MCF 10A (cell line): ENCODE measurements around the gene ZNF467. TPM values are rescaled to one million over a fixed set of nuclear protein-coding genes. Genes with fewer than 3 reads are reported as not detected.

Experiments
- BruUV-seq: library from RNA; stranded (reverse); fragments of 400-500 nt; replicated peaks from 2 replicates; lab custom pipeline; 2021; lab: Mats Ljungman, UMichigan
- CTCF ChIA-PET: fragments of 300-600 bp; sonication (Branson Sonifier 250); formaldehyde crosslinking; extraction: SDS; loops from one replicate; lab custom pipeline; 2021; ENCODE audit warnings: antibody characterized with exemption, inconsistent platforms; lab: Yijun Ruan, JAX
- POLR2A ChIA-PET: fragments of 300-600, 350-650 bp; sonication (Branson Sonifier 250); formaldehyde crosslinking; extraction: SDS; loops from one replicate; lab custom pipeline; 2020; ENCODE audit warnings: antibody characterized with exemption, inconsistent platforms; lab: Yijun Ruan, JAX
- DNase-seq: peaks from one replicate; pipeline ENCODE4 v3.0.0-alpha.2; 2018; ENCODE audit not compliant: unreplicated experiment
- H3K27ac Mint-ChIP-seq: one replicate; pipeline ENCODE4 v1.8.0; 2022; ENCODE audit warnings: mild to moderate bottlenecking, low read depth, mixed read lengths; ENCODE audit not compliant: unreplicated experiment
- H3K27me3 Mint-ChIP-seq: one replicate; pipeline ENCODE4 v1.8.0; 2022; ENCODE audit warnings: mixed read lengths; ENCODE audit not compliant: insufficient read depth, unreplicated experiment
- H3K36me3 Mint-ChIP-seq: one replicate; pipeline ENCODE4 v1.8.0; 2022; ENCODE audit warnings: mild to moderate bottlenecking, moderate library complexity, mixed read lengths; ENCODE audit not compliant: insufficient read depth, unreplicated experiment
- H3K4me1 Mint-ChIP-seq: one replicate; pipeline ENCODE4 v1.8.0; 2022; ENCODE audit warnings: mixed read lengths; ENCODE audit not compliant: insufficient read depth, unreplicated experiment
- H3K4me3 Mint-ChIP-seq: one replicate; pipeline ENCODE4 v1.8.0; 2022; ENCODE audit warnings: mild to moderate bottlenecking, moderate library complexity, mixed read lengths; ENCODE audit not compliant: unreplicated experiment
- H3K9me3 Mint-ChIP-seq: one replicate; pipeline ENCODE4 v1.8.0; 2022; ENCODE audit warnings: mixed read lengths; ENCODE audit not compliant: unreplicated experiment
- intact Hi-C: fragments of 100-400 bp; cut with micrococcal nuclease; formaldehyde crosslinking; loops from 2 replicates; pipeline ENCODE4 v1.14.1; 2022
- total RNA-seq: library from RNA; stranded (reverse); gene quantifications from 2 replicates; pipeline ENCODE4 v1.2.3, GENCODE V29; 2022
- TF ChIP-seq, protein P1 (sequence below): fragments of 200-600 bp; IDR thresholded peaks from one replicate; pipeline ENCODE4 v1.8.0; 2022; ENCODE audit warnings: antibody characterized with exemption, mild to moderate bottlenecking; ENCODE audit not compliant: unreplicated experiment

The ZNF467 gene
- total RNA-seq, 1 experiment from 2014 or later = 3.7 TPM

DNA sequence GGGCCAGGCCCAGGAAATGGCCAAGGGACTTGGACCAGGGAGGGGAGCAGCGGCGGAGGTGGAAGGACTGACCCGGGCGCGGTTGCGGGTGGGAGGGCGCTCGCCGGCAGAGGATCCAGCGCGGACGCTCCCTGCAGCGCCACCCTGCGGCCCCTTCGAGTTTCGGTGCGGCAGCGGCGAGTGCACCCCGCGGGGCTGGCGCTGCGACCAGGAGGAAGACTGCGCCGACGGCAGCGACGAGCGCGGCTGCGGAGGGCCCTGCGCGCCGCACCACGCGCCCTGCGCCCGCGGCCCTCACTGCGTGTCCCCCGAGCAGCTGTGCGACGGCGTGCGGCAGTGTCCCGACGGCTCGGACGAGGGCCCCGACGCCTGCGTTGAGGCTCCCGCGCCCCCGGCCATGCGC is 16.8 kb upstream of the ZNF467 start:
- POLR2A ChIA-PET = no interaction called here

GRCh38 chr7:149789101-149789500 is 15.7 kb upstream of the ZNF467 start:
- intact Hi-C loops = no loop called here
- H3K27me3 Mint-ChIP-seq = peaks cover 9% of the 10 kb centered on the region
- DNase-seq = no peak
- no peaks in the 10 kb centered on the region for H3K36me3 Mint-ChIP-seq
- ChIA-PET POLR2A (no interaction called here), CTCF (interaction anchor here (0.6 to 2.0 kb wide), 3 partner anchors 17 to 83 kb away, joined by 3 to 5 read pairs (median 3); no protein-coding TSS in a partner anchor)
- H3K27ac Mint-ChIP-seq = no peak overlapping the region
- H3K4me3 Mint-ChIP-seq = no peak overlapping the region
- TF ChIP-seq, protein P1, sequence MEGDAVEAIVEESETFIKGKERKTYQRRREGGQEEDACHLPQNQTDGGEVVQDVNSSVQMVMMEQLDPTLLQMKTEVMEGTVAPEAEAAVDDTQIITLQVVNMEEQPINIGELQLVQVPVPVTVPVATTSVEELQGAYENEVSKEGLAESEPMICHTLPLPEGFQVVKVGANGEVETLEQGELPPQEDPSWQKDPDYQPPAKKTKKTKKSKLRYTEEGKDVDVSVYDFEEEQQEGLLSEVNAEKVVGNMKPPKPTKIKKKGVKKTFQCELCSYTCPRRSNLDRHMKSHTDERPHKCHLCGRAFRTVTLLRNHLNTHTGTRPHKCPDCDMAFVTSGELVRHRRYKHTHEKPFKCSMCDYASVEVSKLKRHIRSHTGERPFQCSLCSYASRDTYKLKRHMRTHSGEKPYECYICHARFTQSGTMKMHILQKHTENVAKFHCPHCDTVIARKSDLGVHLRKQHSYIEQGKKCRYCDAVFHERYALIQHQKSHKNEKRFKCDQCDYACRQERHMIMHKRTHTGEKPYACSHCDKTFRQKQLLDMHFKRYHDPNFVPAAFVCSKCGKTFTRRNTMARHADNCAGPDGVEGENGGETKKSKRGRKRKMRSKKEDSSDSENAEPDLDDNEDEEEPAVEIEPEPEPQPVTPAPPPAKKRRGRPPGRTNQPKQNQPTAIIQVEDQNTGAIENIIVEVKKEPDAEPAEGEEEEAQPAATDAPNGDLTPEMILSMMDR = no peak
- BruUV-seq = no TSS peak
- H3K4me1 Mint-ChIP-seq = peaks cover 7% of the 10 kb centered on the region
- H3K9me3 Mint-ChIP-seq = no peaks in the 10 kb centered on the region

More for the DNA sequence above, 16.8 kb upstream of the ZNF467 start:
- Mint-ChIP-seq H3K27me3 (peaks cover 13% of the 10 kb centered on the region), H3K27ac (no peak overlapping the region), H3K4me3 (no peak overlapping the region), H3K4me1 (peaks cover 10% of the 10 kb centered on the region), H3K9me3 (no peaks in the 10 kb centered on the region), H3K36me3 (no peaks in the 10 kb centered on the region)
- TF ChIP-seq, protein P1 = peak; percentile 12
- CTCF ChIA-PET = no interaction called here
- no peak for DNase-seq
- intact Hi-C loops = no loop called here
- no TSS peak for BruUV-seq

- CTCF ChIA-PET = interaction anchor here (0.6 to 2.0 kb wide), 4 partner anchors 18 to 290 kb away, joined by 3 to 5 read pairs (median 4); no protein-coding TSS in a partner anchor
- intact Hi-C loops = no loop called here
- H3K27ac Mint-ChIP-seq = no peak overlapping the region
- POLR2A ChIA-PET = no interaction called here
- H3K36me3 Mint-ChIP-seq = no peaks in the 10 kb centered on the region
- H3K27me3 Mint-ChIP-seq = peaks cover 2% of the 10 kb centered on the region
- DNase-seq = no peak
- TF ChIP-seq, protein P1 = no peak
- H3K4me3 Mint-ChIP-seq = no peak overlapping the region
- no peaks in the 10 kb centered on the region for H3K4me1 Mint-ChIP-seq
- BruUV-seq = no TSS peak
- no peaks in the 10 kb centered on the region for H3K9me3 Mint-ChIP-seq
Observed at GRCh38 chr7:149788300-149788851, 15.0 kb upstream of the ZNF467 start.

- no TSS peak for BruUV-seq
- no peaks in the 10 kb centered on the region for H3K4me1 Mint-ChIP-seq
- intact Hi-C loops = no loop called here
- CTCF ChIA-PET = interaction anchor here (0.6 to 2.0 kb wide), 3 partner anchors 19 to 289 kb away, joined by 3 to 5 read pairs (median 4); no protein-coding TSS in a partner anchor
- H3K4me3 Mint-ChIP-seq = no peak overlapping the region
- H3K27ac Mint-ChIP-seq = no peak overlapping the region
- DNase-seq = peak; percentile 24
- H3K36me3 Mint-ChIP-seq = no peaks in the 10 kb centered on the region
- no peaks in the 10 kb centered on the region for H3K27me3 Mint-ChIP-seq
- POLR2A ChIA-PET = no interaction called here
- H3K9me3 Mint-ChIP-seq = no peaks in the 10 kb centered on the region
- TF ChIP-seq, protein P1 = no peak
Observed at GRCh38 chr7:149787428-149788299, 14.3 kb upstream of the ZNF467 start.
